ENCODE data around the gene PDAP1.

- TF ChIP-seq, protein P1, sequence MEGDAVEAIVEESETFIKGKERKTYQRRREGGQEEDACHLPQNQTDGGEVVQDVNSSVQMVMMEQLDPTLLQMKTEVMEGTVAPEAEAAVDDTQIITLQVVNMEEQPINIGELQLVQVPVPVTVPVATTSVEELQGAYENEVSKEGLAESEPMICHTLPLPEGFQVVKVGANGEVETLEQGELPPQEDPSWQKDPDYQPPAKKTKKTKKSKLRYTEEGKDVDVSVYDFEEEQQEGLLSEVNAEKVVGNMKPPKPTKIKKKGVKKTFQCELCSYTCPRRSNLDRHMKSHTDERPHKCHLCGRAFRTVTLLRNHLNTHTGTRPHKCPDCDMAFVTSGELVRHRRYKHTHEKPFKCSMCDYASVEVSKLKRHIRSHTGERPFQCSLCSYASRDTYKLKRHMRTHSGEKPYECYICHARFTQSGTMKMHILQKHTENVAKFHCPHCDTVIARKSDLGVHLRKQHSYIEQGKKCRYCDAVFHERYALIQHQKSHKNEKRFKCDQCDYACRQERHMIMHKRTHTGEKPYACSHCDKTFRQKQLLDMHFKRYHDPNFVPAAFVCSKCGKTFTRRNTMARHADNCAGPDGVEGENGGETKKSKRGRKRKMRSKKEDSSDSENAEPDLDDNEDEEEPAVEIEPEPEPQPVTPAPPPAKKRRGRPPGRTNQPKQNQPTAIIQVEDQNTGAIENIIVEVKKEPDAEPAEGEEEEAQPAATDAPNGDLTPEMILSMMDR (IDR thresholded peaks at IDR 0.05; ENCODE audit: low read depth, low read length, missing input control) = no peak
- no peak for TF ChIP-seq RAD21 (IDR thresholded peaks at IDR 0.05)
- TF ChIP-seq EGR1 (IDR thresholded peaks at IDR 0.05; ENCODE audit: low read depth in 2 of 2) = no peak
- no peak for TF ChIP-seq YY1 (IDR thresholded peaks at IDR 0.05)
- no peak for TF ChIP-seq SP1 (IDR thresholded peaks at IDR 0.05)
- TF ChIP-seq ZBTB33 (IDR thresholded peaks at IDR 0.05) = no peak
- TF ChIP-seq, protein P2, sequence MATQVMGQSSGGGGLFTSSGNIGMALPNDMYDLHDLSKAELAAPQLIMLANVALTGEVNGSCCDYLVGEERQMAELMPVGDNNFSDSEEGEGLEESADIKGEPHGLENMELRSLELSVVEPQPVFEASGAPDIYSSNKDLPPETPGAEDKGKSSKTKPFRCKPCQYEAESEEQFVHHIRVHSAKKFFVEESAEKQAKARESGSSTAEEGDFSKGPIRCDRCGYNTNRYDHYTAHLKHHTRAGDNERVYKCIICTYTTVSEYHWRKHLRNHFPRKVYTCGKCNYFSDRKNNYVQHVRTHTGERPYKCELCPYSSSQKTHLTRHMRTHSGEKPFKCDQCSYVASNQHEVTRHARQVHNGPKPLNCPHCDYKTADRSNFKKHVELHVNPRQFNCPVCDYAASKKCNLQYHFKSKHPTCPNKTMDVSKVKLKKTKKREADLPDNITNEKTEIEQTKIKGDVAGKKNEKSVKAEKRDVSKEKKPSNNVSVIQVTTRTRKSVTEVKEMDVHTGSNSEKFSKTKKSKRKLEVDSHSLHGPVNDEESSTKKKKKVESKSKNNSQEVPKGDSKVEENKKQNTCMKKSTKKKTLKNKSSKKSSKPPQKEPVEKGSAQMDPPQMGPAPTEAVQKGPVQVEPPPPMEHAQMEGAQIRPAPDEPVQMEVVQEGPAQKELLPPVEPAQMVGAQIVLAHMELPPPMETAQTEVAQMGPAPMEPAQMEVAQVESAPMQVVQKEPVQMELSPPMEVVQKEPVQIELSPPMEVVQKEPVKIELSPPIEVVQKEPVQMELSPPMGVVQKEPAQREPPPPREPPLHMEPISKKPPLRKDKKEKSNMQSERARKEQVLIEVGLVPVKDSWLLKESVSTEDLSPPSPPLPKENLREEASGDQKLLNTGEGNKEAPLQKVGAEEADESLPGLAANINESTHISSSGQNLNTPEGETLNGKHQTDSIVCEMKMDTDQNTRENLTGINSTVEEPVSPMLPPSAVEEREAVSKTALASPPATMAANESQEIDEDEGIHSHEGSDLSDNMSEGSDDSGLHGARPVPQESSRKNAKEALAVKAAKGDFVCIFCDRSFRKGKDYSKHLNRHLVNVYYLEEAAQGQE (IDR thresholded peaks at IDR 0.05) = no peak
- TF ChIP-seq MAX (IDR thresholded peaks at IDR 0.05) = no peak
These were observed 28.2 kb downstream of the PDAP1 start for GRCh38 chr7:99380032-99380822.

All from liver (tissue), 3 donors.